ENCODE data around the gene ANGEL2.

- TF ChIP-seq POLR2A (IDR thresholded peaks at IDR 0.05) = no peak
- TF ChIP-seq CTCF (IDR thresholded peaks at IDR 0.05) = no peak
Observed at GRCh38 chr1:213051881-213052202, 36.2 kb upstream of the ANGEL2 start.

All from uterus (tissue), 2 donors.